Measurements from ENCODE around the gene NEK9.

DNA sequence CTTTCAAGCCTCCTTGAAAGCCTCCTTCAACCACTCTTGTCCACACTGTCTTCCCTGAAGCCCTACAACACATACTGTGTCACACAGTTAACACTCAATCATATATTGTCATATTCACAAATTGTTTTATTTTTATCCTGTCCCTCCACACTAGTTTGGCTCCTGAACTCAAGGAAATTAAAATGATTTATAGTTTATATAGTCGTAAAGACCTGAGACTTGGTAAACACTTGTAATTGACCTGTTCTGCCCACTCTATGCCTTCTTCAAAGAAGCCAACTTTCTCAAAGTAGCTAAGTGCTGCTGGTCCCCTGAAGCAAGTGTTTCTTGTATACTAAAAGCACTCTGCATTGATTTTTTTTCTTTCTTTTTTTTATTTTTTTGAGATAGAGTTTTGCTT, 15.6 kb upstream of the NEK9 start:
- no peak for TF ChIP-seq JUND (IDR thresholded peaks at IDR 0.05)
- TF ChIP-seq TAF1 (conservative IDR thresholded peaks at IDR 0.05), result no peak
- TF ChIP-seq, protein P1, sequence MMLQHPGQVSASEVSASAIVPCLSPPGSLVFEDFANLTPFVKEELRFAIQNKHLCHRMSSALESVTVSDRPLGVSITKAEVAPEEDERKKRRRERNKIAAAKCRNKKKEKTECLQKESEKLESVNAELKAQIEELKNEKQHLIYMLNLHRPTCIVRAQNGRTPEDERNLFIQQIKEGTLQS (IDR thresholded peaks at IDR 0.05), result no peak
